GM19099 (cell line): Measurements from ENCODE around the gene CGREF1.

Experiments used
- POLR2A ChIP-seq: IDR thresholded peaks from 3 replicates; pipeline ENCODE4 v1.6.1; 2011; ENCODE audit warnings: low read depth; ENCODE audit not compliant: insufficient read length; ENCODE audit errors: extremely low read depth

CGREF1 gene

GRCh38 chr2:27118525-27119329 lies at the start of gene CGREF1:
Gene CGREF1 (minus strand): TSS chr2:27119128. CDS start chr2:27104366, 14,762 bp downstream.
- TF ChIP-seq POLR2A, result no peak

GRCh38 chr2:27164960-27165763 lies 46.2 kb upstream of the CGREF1 start:
- no peak for TF ChIP-seq POLR2A

- no peak for TF ChIP-seq POLR2A
These were observed 43.5 kb upstream of the CGREF1 start for GRCh38 chr2:27162151-27163121.

GRCh38 chr2:27160191-27160590 lies 41.3 kb upstream of the CGREF1 start:
- no peak for TF ChIP-seq POLR2A

- no peak for TF ChIP-seq POLR2A
These were observed 40.3 kb upstream of the CGREF1 start for GRCh38 chr2:27159271-27159670.

- no peak for TF ChIP-seq POLR2A
These were observed 39.5 kb upstream of the CGREF1 start for GRCh38 chr2:27158468-27158867.

GRCh38 chr2:27155069-27155520 lies 36.2 kb upstream of the CGREF1 start:
- TF ChIP-seq POLR2A, result no peak

GRCh38 chr2:27154488-27154887 lies 35.6 kb upstream of the CGREF1 start:
- no peak for TF ChIP-seq POLR2A

- TF ChIP-seq POLR2A, result no peak
These were observed 34.0 kb upstream of the CGREF1 start for GRCh38 chr2:27152796-27153464.

GRCh38 chr2:27152102-27152795 lies 33.3 kb upstream of the CGREF1 start:
- TF ChIP-seq POLR2A, result no peak

GRCh38 chr2:27150639-27151230 lies 31.8 kb upstream of the CGREF1 start:
- no peak for TF ChIP-seq POLR2A

- TF ChIP-seq POLR2A, result no peak
These were observed 30.9 kb upstream of the CGREF1 start for GRCh38 chr2:27149570-27150405.
